ENCODE measurements around the gene SMCO4.
"Not testable (repeated sequence)": the region's sequence is repeated elsewhere in the genome, so short reads cannot be mapped to it uniquely, and the experiment has no call there.

The SMCO4 gene

GRCh38 chr11:93468290-93468689 lies 74.9 kb downstream of the SMCO4 start:
- no peak for TF ChIP-seq CTCF (IDR thresholded peaks at IDR 0.05; ENCODE audit: low read depth, low read length)
- no peak overlapping the region for H3K4me3 ChIP-seq (replicated peaks in 1 of 2; ENCODE audit: low read depth in 2 of 2, low read length in 2 of 2)
- no peak for DNase-seq (ENCODE audit: low read depth in 2 of 2)

- no peak for TF ChIP-seq CTCF (IDR thresholded peaks at IDR 0.05; ENCODE audit: low read depth, low read length)
- H3K4me3 ChIP-seq (replicated peaks in 1 of 2; ENCODE audit: low read depth in 2 of 2, low read length in 2 of 2), result no peak overlapping the region
- DNase-seq (ENCODE audit: low read depth in 2 of 2), result no peak
Measured at GRCh38 chr11:93467054-93467453, 76.1 kb downstream of the SMCO4 start.

GRCh38 chr11:93464927-93465540 lies 78.2 kb downstream of the SMCO4 start:
- no peak overlapping the region for H3K4me3 ChIP-seq (replicated peaks in 1 of 2; ENCODE audit: low read depth in 2 of 2, low read length in 2 of 2)
- DNase-seq (ENCODE audit: low read depth in 2 of 2), result no peak
- no peak for TF ChIP-seq CTCF (IDR thresholded peaks at IDR 0.05; ENCODE audit: low read depth, low read length)

GRCh38 chr11:93463666-93464065 lies 79.5 kb downstream of the SMCO4 start:
- DNase-seq (ENCODE audit: low read depth in 2 of 2); H3K4me3 ChIP-seq (replicated peaks in 1 of 2; ENCODE audit: low read depth in 2 of 2, low read length in 2 of 2): not testable (repeated sequence)

- H3K4me3 ChIP-seq (replicated peaks in 1 of 2; ENCODE audit: low read depth in 2 of 2, low read length in 2 of 2), result no peak overlapping the region
- DNase-seq (ENCODE audit: low read depth in 2 of 2), result no peak
- TF ChIP-seq CTCF (IDR thresholded peaks at IDR 0.05; ENCODE audit: low read depth, low read length), result no peak
Measured at GRCh38 chr11:93458286-93458685, 84.9 kb downstream of the SMCO4 start.

GRCh38 chr11:93444617-93445073 lies 98.5 kb downstream of the SMCO4 start:
- peak in 1 of 2 donors; percentile 26 for DNase-seq (ENCODE audit: low read depth in 2 of 2)
- TF ChIP-seq CTCF (IDR thresholded peaks at IDR 0.05; ENCODE audit: low read depth, low read length), result no peak
- H3K4me3 ChIP-seq (replicated peaks in 1 of 2; ENCODE audit: low read depth in 2 of 2, low read length in 2 of 2), result no peak overlapping the region

GRCh38 chr11:93443232-93443631 lies 100.0 kb downstream of the SMCO4 start:
- H3K4me3 ChIP-seq (replicated peaks in 1 of 2; ENCODE audit: low read depth in 2 of 2, low read length in 2 of 2); DNase-seq (ENCODE audit: low read depth in 2 of 2): not testable (repeated sequence)

- DNase-seq (ENCODE audit: low read depth in 2 of 2), result no peak
- H3K4me3 ChIP-seq (replicated peaks in 1 of 2; ENCODE audit: low read depth in 2 of 2, low read length in 2 of 2), result no peak overlapping the region
- TF ChIP-seq CTCF (IDR thresholded peaks at IDR 0.05; ENCODE audit: low read depth, low read length), result no peak
Measured at GRCh38 chr11:93432247-93432646, 110.9 kb downstream of the SMCO4 start.

Measured in cardiac fibroblast (primary cell).